ENCODE results near the gene MEAK7.

DNA sequence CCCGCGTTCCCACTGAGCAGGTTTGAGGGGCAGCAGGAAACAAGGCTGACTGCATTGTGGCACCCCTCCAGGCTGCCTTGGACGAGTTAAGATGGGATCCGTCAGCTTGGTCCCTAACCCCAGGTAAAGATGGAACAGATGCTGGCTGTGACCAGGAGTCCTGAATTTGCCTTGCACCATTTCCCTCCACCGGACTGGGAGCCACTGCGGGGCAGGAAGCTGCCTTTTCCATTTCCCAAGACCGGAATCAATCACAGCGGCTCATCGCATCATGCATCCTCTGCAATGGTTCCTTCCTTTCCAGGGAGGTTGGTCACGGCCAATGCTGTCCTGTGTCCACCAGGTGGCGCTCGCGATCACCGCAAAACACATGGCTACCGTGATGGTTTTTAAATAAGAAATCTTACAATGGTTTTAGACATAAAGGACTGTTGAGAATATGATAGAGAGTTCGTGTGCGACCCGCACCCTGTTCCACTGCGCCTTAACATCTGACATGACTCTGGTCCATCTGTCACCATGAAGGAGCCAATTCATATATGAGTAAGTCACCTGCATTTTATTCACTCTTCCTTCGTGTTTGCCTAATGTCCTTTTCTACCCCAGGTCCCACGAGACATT, 6.8 kb upstream of the MEAK7 start:
- no peak for TF ChIP-seq EP300 (IDR thresholded peaks at IDR 0.05)
- TF ChIP-seq, protein P1, sequence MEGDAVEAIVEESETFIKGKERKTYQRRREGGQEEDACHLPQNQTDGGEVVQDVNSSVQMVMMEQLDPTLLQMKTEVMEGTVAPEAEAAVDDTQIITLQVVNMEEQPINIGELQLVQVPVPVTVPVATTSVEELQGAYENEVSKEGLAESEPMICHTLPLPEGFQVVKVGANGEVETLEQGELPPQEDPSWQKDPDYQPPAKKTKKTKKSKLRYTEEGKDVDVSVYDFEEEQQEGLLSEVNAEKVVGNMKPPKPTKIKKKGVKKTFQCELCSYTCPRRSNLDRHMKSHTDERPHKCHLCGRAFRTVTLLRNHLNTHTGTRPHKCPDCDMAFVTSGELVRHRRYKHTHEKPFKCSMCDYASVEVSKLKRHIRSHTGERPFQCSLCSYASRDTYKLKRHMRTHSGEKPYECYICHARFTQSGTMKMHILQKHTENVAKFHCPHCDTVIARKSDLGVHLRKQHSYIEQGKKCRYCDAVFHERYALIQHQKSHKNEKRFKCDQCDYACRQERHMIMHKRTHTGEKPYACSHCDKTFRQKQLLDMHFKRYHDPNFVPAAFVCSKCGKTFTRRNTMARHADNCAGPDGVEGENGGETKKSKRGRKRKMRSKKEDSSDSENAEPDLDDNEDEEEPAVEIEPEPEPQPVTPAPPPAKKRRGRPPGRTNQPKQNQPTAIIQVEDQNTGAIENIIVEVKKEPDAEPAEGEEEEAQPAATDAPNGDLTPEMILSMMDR (IDR thresholded peaks at IDR 0.05), result peak; percentile 84 to 97 (median 94)
- peak in 1 of 4 donors; percentile 26 for TF ChIP-seq POLR2AphosphoS5 (IDR thresholded peaks at IDR 0.05)
- TF ChIP-seq POLR2A (IDR thresholded peaks at IDR 0.05), result no peak

All from sigmoid colon (tissue), 4 donors.